Mononuclear cell (primary cell): ENCODE results near the gene SLC12A8. TPM values are rescaled to one million over a fixed set of nuclear protein-coding genes. Genes with fewer than 3 reads are reported as not detected.

Source experiments
- H3K27me3 ChIP-seq: 2 replicates; pipeline ENCODE4 v1.6.0; 2011; ENCODE audit warnings: low read length, control low read depth; ENCODE audit not compliant: insufficient read depth
- H3K4me1 ChIP-seq: 2 replicates; pipeline ENCODE4 v1.5.1; 2011; ENCODE audit warnings: mild to moderate bottlenecking, low read length, control low read depth; ENCODE audit not compliant: insufficient read depth
- H3K4me3 ChIP-seq: 2 replicates; pipeline ENCODE4 v1.5.1; 2011; ENCODE audit warnings: mild to moderate bottlenecking, low read length, moderate library complexity
- H3K9me3 ChIP-seq: 2 replicates; pipeline ENCODE4 v1.5.1; 2011; ENCODE audit warnings: low read depth, mild to moderate bottlenecking, control low read depth, low read length
- total RNA-seq: library from RNA; depleted of rRNA; stranded (reverse); fragments of >200 nt; gene quantifications from one replicate; pipeline ENCODE4 v1.2.3, GENCODE V29; 2012

The SLC12A8 gene
- total RNA-seq, 1 donor: not detected

DNA sequence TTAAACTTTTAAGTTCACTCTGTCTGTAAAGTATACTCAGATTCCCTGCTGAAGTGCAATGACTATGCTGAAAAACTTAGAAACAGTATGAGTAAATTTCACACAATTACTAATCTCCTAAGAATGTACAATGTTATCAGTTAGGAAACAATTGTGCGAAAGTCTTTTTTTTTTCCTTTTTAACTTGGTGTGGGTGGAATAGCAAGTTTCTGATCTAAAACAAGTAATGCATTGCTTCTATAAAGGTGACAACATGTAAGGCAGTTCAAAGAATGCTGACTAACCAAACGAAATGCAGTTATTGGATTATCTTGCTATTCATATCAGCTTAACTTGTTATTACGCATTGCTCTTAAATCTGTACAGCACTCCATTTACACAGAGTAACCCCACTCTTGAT lies 19.3 kb upstream of the SLC12A8 start:
- no peaks in the 10 kb centered on the region for H3K9me3 ChIP-seq
- H3K27me3 ChIP-seq: no peaks in the 10 kb centered on the region
- H3K4me1 ChIP-seq: no peaks in the 10 kb centered on the region
- no peak overlapping the region for H3K4me3 ChIP-seq

GRCh38 chr3:125229707-125230106 lies 17.2 kb upstream of the SLC12A8 start:
- H3K4me1 ChIP-seq: no peaks in the 10 kb centered on the region
- H3K27me3 ChIP-seq: no peaks in the 10 kb centered on the region
- no peak overlapping the region for H3K4me3 ChIP-seq
- no peaks in the 10 kb centered on the region for H3K9me3 ChIP-seq

DNA sequence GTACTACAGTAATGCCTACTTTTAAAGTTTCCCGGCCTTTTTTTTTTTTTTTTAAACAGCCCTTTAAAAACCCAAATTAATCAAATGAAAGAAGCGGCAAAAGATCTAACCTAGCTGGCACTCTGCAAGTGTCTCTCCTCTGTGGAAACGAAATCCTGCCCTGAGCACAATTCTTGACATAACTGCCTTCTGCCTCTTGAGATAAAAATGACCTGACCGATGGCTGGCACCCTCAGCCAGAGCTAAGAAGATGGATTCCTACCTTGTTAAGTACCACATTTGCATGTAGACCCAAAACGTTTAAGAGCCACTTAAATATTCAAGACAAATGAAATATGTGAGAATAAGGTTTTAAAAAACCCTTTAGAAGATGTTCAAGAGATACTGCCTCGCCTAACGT lies 16.6 kb upstream of the SLC12A8 start:
- H3K4me1 ChIP-seq: no peaks in the 10 kb centered on the region
- H3K27me3 ChIP-seq: no peaks in the 10 kb centered on the region
- H3K9me3 ChIP-seq: no peaks in the 10 kb centered on the region
- no peak overlapping the region for H3K4me3 ChIP-seq

- no peak overlapping the region for H3K4me3 ChIP-seq
- H3K4me1 ChIP-seq: peaks cover 6% of the 10 kb centered on the region
- no peaks in the 10 kb centered on the region for H3K27me3 ChIP-seq
- no peaks in the 10 kb centered on the region for H3K9me3 ChIP-seq
These were observed 9.3 kb upstream of the SLC12A8 start for GRCh38 chr3:125221831-125222230.

DNA sequence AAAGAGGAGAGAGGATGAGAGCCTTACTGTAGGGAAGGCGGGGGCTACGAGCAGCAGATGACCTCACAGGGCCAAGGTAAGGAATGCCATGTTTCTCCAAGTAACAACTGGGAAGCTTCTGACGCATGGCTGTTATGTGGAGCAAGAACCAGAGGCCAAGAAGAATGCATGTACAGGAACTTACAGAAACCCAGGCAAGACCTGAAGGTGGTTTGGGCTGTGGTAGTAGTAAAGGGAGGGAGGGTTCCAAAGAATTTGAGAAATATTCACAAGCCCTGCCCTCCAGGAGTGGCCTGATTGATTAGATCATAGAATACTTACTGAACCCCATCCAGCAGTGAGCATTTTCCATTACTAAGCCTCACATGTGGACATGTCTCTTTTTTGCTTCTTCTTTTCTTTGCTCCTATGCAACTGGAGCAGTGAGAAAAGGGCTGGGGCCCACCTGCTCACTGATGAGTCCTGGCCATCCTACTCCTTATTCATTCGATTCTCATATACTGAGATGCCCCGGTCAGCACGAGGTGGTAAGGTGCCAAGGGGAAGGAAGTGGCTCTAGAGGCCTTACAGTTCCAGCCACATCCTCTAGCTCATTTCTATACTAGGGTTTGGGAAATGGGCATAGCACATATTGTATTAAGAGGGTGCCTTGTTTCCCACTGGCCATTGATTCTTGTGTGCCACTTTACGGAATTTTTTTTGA lies 8.3 kb upstream of the SLC12A8 start:
- Histone ChIP-seq H3K27me3 (no peaks in the 10 kb centered on the region), H3K4me3 (no peak overlapping the region), H3K9me3 (no peaks in the 10 kb centered on the region), H3K4me1 (peaks cover 6% of the 10 kb centered on the region)

- Histone ChIP-seq H3K4me3 (no peak overlapping the region), H3K27me3 (peaks cover under 1% of the 10 kb centered on the region), H3K4me1 (peaks cover 6% of the 10 kb centered on the region), H3K9me3 (no peaks in the 10 kb centered on the region)
These were observed 7.6 kb upstream of the SLC12A8 start for GRCh38 chr3:125220183-125220582.

- H3K27me3 ChIP-seq: peaks cover 9% of the 10 kb centered on the region
- H3K9me3 ChIP-seq: no peaks in the 10 kb centered on the region
- H3K4me1 ChIP-seq: peaks cover 6% of the 10 kb centered on the region
- H3K4me3 ChIP-seq: no peak overlapping the region
These were observed 6.7 kb upstream of the SLC12A8 start for GRCh38 chr3:125219261-125219701.

DNA sequence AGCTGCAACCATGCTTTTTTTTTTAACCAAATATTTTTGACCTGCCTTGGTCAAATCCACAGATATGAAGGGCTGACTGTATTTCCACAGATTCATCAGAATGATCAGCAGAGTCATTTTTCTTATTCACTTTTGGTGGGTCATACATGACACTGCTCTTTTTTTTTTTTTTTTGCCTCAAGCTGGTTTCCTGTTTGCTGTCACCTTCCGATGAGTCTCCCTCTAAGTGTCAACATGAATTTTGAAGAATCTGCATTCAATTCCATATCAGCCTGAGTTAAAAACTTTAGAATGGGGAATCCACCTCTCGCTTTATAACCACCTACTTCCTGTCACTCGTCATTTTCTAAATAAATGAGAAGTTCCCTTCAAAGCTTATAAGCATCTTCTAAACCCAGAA lies 2.2 kb upstream of the SLC12A8 start:
- Histone ChIP-seq H3K4me1 (peaks cover 5% of the 10 kb centered on the region), H3K9me3 (no peaks in the 10 kb centered on the region), H3K4me3 (no peak overlapping the region), H3K27me3 (peaks cover 53% of the 10 kb centered on the region)

DNA sequence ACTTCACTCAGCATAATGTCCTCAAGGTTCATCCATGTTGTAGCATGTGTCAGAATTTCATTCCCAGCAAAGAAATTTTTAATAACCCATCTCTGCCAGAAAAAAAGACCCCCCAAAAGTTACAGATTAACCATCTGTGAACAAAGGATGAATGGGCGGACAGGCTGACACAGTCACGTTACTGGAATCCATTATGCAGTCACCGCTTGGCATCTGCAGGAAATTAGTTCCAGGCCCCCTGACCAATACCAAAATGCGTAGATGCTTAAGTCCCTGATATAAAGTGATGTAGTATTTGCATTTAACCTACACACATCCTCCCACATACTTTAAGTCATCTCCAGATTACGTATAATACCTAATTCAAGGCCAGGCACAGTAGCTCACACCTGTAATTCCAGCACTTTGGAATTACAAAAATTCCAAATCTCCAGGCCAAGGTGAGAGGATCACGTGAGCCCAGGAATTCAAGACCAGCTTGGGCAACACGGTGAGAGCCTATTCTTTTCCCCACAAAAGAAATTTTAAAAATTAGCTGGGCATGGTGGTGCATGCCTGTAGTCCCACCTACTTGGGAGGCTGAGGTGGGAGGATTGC lies 1.5 kb upstream of the SLC12A8 start:
- Histone ChIP-seq H3K9me3 (no peaks in the 10 kb centered on the region), H3K4me3 (no peak overlapping the region), H3K4me1 (peaks cover 5% of the 10 kb centered on the region), H3K27me3 (peaks cover 53% of the 10 kb centered on the region)

DNA sequence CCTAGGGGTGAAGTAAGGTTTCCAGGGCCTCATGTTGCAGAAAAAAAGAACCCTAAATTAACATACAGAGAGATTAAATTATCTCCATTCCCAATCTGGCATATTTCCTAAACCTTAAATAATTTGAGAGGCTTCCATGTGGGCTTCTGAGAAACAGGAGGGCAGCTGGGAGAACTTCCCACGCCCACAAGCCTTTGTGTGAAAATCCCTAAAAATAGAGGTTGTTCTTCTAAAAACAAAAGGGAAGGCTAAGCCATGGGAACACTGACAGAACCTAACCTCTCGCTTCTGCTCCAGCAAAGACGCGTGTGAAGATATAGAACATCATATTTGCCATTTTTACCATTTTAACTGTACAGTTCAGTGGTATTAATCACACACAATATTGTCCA lies 812 bp upstream of the SLC12A8 start:
- no peaks in the 10 kb centered on the region for H3K9me3 ChIP-seq
- H3K4me1 ChIP-seq: peaks cover 5% of the 10 kb centered on the region
- H3K27me3 ChIP-seq: peaks cover 53% of the 10 kb centered on the region
- H3K4me3 ChIP-seq: no peak overlapping the region

DNA sequence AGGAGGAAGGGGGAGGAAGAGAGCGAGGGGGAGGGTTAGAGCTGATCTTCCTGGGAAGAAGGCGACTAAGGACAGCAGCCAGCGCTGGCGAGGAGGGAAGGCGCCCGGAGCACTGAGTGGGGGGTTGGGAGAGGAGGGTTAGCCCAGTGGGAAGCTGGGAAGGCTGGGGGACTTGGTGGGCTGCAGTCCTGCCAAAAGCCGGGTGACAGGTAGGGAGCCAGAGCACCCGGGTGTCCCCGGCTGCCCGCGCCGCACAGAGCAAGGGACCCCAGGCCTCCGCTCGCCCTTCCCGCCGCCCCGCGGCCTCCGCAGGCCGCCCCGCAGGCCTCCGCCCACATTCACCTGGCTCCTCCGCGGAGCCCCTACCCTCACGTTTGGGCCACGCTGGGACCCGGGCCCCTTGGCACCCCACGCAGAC lies 448 bp downstream of the SLC12A8 start:
- Histone ChIP-seq H3K4me3 (no peak overlapping the region), H3K9me3 (no peaks in the 10 kb centered on the region), H3K4me1 (peaks cover 5% of the 10 kb centered on the region), H3K27me3 (peaks cover 53% of the 10 kb centered on the region)

DNA sequence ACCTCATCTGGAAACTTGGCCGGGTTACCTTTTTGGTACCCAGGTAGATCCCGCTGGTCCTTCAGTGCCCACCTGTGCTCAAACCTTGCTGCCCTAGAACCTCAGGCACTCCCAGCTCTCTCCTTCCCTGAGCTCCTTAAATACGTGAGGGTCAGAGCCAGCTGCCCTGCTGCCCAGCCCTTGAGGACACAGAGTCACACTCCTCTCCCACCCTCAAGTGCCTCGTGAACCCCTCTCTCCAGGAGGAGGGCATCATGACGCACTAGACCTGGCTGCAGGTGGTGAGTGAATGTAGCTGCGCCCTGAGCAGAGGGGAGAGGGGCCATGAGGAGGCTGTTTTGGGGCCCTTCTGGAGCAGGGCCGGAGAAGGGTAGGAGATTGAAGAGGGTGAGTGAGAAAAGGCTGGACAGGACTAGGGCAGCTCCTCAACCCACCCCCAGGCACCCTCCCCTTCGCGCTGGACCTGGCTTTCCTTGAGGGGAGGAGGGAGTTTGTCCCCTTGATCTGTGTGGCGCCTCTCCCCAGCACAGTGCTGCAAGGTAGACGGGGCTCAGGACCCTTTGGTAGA lies 941 bp downstream of the SLC12A8 start:
- no peak overlapping the region for H3K4me3 ChIP-seq
- peaks cover 53% of the 10 kb centered on the region for H3K27me3 ChIP-seq
- peaks cover 5% of the 10 kb centered on the region for H3K4me1 ChIP-seq
- H3K9me3 ChIP-seq: no peaks in the 10 kb centered on the region

GRCh38 chr3:125207949-125208568 lies 4.5 kb downstream of the SLC12A8 start:
- Histone ChIP-seq H3K9me3 (no peaks in the 10 kb centered on the region), H3K4me3 (no peak overlapping the region), H3K4me1 (peaks cover 5% of the 10 kb centered on the region), H3K27me3 (peaks cover 33% of the 10 kb centered on the region)

DNA sequence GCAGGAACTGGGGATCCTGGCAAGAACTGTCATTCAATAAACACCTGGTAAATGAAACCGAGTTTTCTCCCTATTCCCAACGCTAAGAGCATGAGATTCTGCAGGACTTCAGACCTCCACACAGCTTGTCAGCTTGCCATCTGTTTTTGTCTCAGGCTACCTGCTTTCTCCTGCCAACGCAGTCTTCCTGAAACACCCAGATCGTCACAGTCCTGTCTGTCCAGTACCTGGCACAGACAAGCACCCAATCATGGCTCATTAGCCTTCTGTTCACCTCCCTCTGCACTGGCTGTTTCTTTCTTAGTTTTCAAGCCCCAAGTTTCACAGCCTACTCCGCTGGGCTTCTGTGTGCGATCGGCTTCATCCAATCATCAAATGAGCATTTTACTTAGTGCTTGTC lies 5.0 kb downstream of the SLC12A8 start:
- Histone ChIP-seq H3K4me1 (peaks cover 5% of the 10 kb centered on the region), H3K27me3 (peaks cover 28% of the 10 kb centered on the region), H3K4me3 (no peak overlapping the region), H3K9me3 (no peaks in the 10 kb centered on the region)

DNA sequence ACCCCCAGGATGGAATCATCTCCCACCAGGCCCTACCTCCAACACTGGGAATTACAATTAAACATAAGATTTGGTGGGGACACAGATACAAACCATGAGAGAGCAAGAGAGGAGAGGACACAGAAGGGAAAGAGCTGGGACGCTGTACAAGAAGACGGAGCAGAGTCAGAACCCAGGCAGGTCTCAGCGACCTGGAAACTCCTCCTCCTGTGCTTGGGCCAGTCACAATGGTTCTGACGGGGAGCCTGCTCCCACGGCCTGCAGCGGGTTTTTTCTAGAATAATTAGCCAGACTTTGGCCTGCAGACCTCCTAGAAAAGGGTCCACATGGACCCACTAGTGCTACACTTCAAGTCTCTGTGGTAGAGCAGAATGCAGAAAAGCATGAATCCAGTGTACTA lies 5.6 kb downstream of the SLC12A8 start:
- Histone ChIP-seq H3K27me3 (peaks cover 22% of the 10 kb centered on the region), H3K4me1 (no peaks in the 10 kb centered on the region), H3K4me3 (no peak overlapping the region), H3K9me3 (no peaks in the 10 kb centered on the region)
